HG03342 (cell line): ENCODE measurements around the gene TRNAU1AP.
"Not testable (repeated sequence)": the region's sequence is repeated elsewhere in the genome, so short reads cannot be mapped to it uniquely, and the experiment has no call there.

Experiments
- ATAC-seq: cut with Tn5 transposase; IDR thresholded peaks from one replicate; pipeline ENCODE4 v1.9.1; 2021; ENCODE audit warnings: mild to moderate bottlenecking, moderate library complexity; ENCODE audit not compliant: unreplicated experiment

TRNAU1AP gene

DNA sequence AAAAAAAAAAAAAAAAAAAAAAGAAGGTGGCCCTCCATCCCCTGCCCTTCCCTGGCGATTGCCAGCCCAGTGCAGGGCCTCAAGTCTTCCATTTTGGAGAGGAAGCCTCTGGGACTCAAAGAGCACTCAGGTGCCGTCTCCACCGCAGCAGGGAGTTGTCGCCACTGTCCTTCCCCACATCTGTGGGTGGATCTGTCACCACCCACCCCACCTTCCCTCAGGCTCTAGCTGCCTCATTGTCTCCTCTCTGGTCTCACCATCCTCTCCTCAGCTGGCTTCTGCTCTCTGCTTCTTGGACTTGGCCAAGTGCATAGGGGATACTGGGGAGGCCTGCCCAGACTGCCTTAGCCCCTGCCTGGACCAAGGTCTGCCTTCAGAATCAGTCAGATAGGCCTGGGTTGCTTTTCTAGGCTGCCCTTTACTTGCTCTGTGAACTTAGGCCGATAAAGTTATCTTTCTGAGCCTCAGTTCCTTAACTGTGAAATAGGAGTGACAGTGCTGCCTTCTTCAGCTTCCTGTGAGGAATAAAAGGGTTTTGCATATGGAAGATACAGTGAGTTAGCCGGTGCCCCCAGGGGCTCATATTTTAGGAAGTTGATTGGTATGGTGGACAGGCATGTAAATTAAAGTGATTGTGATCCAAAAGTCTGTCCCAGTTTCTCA is 31.3 kb upstream of the TRNAU1AP start:
- ATAC-seq, result no peak

DNA sequence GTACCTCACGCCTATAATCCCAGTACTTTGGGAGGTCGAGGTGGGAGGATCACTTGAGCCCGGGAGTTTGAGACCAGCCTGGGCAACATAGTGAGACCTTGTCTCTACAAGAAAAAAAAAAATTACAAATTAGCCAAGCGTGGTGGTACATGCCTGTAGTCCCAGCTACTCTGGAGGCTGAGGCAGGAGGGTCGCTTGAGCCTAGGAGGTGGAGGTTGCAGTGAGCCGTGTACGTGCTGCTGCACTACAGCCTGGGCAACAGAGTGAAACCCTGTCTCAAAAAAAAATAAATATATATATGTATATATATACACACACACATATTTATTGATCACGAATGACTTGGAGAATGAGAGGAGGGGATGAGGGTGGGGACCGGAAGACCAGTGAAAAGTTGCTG is 30.3 kb upstream of the TRNAU1AP start:
- not testable (repeated sequence) for ATAC-seq

DNA sequence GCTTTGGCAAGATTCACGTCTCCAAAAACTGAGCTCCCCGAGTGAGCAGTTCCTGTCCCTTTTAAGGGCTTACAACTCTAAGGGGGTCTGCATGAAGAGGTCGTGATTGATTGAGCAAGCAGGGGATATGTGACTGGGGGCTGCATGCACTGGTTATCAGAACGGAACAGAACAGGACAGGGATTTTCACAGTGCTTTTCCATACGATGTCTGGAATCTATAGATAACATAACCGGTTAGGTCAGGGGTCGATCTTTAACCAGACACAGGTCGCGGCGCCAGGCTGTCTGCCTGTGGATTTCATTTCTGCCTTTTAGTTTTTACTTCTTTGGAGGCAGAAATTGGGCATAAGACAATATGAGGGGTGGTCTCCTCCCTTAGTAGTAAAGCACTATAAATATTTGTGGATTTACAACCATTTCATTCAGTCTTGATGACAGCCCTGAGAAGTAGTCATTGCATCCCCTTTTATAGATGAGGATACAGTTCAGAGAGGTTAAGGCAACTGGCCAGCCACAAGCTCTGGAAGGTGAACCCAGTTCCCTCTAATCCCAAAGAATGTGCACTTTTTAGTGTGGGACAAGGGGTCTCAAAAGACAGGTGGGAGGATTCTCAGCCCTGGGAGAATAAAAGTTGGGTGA is 27.8 kb upstream of the TRNAU1AP start:
- not testable (repeated sequence) for ATAC-seq

DNA sequence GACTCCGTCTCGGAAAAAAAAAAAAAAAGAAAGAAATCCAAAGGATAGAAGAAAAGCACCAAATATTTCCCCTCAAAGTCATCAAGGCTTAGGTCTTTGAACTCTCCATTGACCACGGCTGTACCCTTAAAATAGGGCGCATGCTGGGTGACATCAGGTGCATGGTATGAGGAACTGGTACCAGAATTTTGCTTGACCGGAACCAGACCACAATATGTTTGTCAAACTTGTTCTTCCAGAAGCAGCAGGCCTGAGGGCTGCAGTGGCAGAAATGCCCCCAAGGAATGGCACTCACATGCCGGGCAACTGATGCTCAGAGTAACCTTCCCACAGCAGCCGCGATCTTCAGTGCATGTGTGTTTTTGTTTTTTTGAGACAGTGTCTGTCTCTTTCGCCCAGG is 26.0 kb upstream of the TRNAU1AP start:
- ATAC-seq, result no peak

DNA sequence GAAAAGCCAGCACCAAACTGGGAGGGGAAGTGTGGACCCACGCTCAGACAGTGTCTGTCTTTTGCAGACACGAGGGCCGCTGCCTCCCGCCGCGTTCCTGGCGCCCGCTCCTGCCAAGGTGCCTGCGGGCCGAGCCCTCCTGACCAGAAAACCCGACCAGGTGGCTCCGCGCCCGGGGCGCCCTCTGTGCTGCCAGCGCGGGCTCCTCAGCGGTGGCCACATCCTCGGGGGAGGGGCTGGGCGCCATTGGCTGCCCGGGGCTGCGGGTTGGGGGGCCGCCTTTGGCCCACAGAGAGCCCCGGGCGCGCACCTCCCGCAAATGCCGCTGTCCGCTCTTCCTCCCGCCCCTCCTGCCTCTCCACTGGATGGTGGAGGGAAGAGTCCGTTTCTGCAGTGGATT is 22.4 kb upstream of the TRNAU1AP start:
- ATAC-seq, result no peak

DNA sequence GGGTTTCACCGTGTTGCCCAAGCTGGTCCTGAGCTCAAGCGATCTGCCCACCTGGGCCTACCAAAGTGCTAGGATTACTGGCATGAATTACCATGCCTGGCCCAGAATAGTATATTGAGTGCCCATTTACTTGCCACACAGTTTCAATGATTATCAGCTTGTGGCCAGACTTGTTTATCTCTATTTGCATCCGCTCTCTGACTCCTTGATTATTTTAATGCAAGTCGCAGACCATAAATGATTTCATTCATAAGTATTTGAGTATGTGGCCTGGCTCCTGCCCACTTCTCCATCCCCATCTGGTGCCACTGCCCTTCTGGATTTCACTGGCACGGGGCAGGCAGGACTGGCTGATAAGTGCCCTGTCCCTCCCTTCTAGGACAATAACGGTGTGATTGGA is 18.2 kb upstream of the TRNAU1AP start:
- no peak for ATAC-seq

DNA sequence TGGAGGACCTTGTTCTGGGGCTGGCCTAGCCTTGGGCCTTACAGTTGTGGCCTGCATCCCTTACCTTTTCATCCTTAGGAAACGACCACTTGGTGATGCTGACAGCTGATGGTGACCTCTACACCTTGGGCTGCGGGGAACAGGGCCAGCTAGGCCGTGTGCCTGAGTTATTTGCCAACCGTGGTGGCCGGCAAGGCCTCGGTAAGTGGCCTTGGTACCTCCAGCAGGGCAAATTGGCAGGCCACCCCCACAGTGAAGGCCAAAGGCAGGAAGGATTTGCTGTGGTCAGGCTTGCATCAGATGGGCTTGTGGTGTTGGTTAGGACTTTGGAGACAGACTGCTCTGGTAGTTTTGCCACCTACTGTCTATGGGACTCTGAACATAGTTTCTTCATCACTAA is 17.7 kb upstream of the TRNAU1AP start:
- no peak for ATAC-seq

DNA sequence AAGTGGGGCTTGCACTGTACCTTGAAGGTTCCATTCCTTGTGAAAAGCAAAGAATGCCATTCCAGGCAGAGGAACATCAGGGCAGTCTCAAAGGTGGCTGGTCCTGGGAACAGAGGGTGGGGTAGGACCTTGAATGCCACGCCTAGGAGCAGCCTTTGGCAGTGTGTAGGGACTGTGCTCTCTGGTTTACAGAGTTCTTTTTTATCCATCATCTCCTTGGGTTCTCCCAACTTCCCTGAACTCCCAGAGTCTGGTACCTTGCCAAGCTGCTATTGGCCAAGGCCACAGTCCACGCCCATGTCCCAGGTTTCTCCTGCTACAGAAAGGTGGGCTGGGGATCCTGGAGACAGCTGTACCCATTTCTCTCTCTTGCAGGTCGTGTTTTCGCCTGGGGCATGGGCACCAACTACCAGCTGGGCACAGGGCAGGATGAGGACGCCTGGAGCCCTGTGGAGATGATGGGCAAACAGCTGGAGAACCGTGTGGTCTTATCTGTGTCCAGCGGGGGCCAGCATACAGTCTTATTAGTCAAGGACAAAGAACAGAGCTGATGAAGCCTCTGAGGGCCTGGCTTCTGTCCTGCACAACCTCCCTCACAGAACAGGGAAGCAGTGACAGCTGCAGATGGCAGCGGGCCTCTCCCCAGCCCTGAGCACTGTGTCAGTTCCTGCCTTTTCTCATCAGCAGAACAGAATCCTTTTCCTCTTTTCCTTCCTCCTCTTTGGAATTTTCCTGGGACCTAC is 15.3 kb upstream of the TRNAU1AP start:
- no peak for ATAC-seq

DNA sequence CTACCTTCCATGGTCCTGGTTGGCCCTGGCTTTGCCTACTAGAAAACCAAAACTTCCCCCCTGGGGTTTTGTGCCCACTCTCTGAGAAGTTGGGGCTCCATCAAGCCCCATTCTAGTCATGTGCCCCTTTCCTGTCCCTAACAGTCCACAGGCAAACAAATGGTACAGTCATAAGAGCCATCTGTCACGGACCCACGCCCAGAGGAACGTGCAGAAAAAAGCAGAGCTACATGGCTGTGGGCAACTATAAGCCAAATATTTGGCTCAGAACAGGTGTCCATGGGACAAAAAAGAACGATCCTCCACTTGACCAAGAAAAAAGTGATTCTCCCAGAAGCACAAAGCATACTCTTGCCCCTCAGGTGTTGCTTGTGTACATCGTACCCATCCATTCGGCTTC is 14.6 kb upstream of the TRNAU1AP start:
- ATAC-seq, result no peak

DNA sequence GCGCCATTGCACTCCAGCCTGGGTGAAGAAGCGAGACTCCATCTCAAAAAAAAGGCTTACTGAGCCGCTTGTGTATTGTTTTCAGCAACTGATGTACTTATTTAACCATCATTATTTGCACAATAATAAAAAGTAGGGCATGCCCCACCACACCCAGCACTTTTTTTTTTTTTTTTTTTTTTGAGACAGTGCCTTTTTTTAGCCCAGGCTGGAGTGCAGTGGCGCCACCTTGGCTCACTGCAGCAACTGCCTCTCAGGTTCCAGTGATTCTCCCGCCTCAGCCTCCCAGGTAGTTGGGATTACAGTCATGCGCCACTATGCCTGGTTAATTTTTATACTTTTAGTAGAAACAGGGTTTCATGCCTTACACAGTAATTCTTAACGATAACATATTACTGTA is 12.2 kb upstream of the TRNAU1AP start:
- no peak for ATAC-seq

DNA sequence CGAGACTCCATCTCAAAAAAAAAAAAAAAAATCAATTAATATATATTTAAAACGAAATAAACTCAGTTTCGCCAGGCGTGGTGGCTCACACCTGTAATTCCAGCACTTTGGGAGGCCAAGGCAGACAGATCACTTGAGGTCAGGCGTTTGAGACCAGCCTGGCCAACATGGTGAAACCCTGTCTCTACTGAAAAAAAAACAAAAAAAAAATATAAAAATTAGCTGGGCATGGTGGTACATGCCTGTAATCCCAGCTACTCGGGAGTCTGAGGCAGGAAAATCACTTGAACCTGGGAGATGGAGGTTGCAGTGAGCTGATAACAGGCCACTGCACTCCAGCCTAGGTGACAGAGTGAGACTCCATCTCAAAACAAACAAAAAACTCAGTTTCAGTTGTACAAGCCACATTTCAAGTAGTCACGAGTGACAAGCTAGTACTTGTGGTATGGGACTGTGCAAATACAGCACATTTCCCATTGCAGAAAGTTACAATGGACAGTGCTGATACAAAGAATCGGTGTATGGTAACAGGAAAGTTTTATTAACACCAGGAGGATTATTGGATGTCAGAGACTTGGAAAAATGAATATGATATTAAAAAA is 11.4 kb upstream of the TRNAU1AP start:
- ATAC-seq, result not testable (repeated sequence)

DNA sequence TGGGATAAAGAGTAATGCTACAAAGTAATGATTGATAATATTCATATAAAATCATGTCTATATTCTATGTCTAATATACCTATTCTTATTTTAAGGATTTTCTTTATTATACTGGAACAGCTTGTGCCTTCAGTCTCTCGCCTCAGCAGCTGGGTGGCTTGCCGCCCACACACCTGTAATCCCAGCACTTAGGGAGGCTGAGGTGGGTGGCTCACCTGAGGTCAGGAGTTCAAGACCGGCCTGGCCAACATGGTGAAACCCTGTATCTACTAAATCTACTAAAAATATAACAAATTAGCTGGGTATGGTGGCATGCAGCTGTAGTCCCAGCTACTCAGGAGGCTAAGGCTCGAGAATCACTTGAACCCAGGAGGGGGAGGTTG is 7.6 kb upstream of the TRNAU1AP start:
- ATAC-seq, result no peak

DNA sequence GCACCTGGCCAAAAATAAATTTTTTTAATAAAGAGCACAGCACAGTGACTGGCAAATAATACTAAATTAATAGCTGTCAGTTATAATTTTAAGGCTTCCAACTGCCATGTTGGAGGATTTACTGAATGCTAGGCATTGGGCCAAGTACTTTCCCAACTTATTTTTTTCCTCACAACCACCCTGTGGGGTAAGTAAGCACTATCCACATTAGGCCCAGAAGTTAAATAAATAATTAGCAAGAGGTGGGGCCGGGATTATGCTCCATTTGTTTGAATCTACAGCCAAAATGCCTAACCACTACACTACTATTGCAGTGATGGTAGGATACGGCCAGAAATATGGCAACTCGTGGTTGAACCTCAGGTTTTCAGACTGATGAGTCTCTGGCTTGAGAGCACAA is 4.6 kb upstream of the TRNAU1AP start:
- ATAC-seq, result no peak

DNA sequence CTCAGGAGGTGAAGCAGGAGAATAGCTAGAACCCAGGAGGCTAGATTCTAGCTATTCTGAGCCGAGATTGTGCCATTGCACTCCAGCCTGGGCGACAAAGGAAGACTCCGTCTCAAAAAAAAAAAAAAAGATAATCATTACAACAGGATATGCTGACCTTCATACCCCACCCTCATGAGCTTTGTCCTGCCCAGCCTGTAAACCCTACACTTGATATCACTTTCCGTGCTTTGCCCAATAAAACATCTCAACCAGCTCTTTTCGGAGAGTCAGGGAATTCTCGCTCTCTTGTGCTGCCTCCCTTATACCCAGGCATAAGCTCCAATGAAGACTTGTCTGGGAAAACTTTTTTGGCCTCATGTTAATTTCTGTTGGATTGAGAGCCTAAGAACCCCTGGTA is 1.5 kb upstream of the TRNAU1AP start:
- no peak for ATAC-seq

DNA sequence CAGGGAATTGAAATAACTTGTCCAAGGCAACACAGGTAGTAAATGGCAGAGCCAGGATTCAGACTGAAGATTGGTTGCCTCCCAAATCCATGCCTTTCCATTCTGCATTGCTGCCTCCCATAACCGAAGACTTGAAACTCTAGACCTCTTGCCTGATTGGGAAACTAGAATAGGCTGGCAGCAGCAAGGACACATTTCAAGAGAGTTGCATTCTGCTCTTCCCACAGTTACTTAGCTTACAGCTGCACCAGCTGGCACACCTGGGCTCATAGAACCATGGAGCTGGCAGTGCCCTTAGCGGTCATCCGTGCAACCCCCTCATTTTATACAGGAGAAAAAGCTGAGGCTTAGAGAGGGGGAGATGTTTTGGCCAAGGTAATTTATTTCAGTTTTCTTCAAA is 8.0 kb downstream of the TRNAU1AP start:
- no peak for ATAC-seq

DNA sequence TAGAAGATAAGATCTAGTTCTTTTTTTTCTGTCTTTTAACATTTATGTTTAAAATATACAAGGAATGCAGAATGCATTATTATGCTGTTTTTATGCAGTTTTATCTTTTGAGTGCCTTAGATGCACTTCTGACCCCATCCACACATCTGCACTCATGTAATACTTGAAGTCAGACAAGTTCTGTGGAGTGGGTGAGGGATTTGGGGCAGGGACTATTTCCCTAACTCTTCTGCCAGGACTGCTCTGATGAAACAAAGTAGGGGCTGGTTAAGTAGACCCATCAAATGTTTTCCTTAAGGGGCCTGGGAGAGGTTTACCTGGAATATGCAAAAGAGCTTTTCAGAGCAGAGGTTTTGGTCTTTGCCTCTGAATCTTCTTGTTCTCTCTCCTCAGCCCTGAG is 11.4 kb downstream of the TRNAU1AP start:
- no peak for ATAC-seq

DNA sequence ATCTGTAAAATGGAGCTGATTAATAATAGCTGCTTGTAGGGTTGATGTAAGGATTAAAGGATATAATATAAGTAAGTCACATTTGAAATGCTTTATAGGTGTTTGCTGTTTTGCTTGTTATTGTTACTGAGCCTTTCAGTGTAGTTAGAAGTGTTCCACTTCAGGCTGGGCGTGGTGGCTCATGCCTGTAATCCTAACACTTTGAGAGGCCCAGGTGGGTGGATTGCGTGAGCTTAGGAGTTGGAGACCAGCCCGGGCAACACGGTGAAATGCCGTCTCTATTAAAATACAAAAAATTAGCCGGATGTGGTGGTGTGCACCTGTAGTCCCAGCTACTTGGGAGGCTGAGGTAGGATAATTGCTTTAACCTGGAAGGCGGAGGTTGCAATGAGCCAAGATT is 12.2 kb downstream of the TRNAU1AP start:
- ATAC-seq, result no peak

DNA sequence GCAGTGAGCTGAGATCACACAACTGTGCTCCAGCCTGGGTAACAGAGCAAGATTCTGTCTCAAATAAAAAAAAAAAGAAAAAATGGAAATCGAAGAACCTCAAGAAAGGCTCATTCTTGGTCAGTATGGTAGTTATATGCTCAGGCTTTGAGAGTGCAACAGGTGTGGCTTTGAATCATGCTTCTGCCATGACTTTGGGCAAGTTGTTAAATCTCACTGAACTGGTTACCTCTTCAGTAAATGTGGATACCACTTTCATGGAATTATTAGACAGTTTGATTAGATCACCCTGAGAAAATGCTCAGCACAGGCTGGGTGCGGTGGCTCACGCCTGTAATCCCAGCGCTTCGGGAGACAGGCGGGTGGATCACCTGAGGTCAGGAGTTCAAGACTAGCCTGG is 12.8 kb downstream of the TRNAU1AP start:
- ATAC-seq, result no peak

DNA sequence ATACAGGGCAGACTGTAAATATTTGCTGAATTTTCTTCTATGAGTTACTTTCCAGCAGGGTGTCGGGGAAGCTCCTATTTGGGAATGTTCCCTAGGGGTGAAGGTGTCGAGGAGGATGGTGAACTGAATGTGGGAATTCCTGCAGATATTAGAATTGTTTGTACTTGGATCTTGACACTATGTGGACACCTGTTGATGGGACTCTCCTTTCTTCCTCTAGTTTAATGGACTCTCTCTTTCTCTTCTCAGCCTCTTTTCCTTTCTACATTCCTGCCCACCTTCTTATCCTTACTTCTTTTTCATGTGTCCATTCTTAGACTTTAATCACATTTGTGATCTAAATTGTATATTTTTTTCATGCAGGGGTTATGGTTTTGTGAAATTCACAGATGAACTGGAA is 14.0 kb downstream of the TRNAU1AP start:
- no peak for ATAC-seq

DNA sequence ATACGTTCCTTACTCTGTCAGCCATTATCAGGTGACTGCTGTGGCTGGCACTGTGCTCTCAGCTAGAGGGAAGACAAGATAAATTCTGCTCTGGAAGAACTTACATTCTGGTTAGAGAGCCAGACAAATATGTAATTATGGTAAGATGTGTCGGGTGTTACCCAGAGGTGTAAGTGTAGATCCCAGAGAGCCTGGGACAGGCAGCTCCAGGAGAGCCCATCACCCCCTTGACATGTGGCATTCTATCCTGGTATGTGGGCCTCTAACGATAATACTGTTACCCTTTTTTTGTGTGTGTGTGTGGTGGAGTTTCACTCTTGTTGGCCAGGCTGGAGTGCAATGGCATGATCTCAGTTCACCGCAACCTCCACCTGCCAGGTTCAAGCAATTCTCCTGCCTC is 19.0 kb downstream of the TRNAU1AP start:
- ATAC-seq, result no peak

DNA sequence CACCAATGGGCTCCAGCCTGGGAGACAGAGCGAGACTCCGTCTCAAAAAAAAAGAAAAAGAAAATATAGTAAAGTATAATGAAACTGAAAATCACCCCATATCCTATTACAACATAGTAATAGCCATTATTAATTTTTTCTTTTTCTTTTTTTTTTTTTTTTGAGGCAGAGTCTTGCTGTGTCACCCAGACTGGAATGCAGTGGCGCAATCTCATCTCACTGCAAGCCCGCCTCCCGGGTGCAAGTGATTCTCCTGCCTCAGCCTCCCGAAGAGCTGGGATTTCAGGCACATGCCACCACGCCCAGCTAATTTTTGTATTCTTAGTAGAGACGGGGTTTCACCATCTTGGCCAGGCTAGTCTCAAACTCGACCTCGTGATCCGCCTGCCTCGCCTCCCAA is 20.0 kb downstream of the TRNAU1AP start:
- not testable (repeated sequence) for ATAC-seq

DNA sequence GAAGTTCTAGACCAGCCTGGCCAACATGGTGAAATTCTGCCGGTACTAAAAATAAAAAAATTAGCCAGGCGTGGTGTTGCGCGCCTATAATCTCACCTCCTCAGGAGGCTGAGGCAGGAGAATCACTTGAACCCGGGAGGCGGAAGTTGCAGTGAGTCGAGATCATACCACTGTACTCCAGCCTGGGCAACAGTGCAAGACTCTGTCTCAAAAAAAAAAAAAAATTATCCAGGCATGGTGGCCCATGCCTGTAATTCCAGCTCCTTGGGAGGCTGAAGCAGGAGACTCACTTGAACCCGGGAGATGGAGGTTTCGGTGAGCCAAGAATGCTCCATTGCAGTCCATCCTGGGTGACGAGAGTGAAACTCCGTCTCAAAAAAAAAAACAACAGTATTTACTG is 20.7 kb downstream of the TRNAU1AP start:
- ATAC-seq, result no peak
